Measurements from ENCODE around the gene RAB44. TPM values are rescaled to one million over a fixed set of nuclear protein-coding genes. Genes with fewer than 3 reads are reported as not detected.
"Not testable (repeated sequence)": the region's sequence is repeated elsewhere in the genome, so short reads cannot be mapped to it uniquely, and the experiment has no call there.

The RAB44 gene
- polyA plus RNA-seq, 2 of the 4 experiments (the other 2 are of a cell fraction) = 0.04 to 0.09 TPM

GRCh38 chr6:36703982-36704381, 6.4 kb downstream of the RAB44 start:
- no peak for ATAC-seq
- DNase-seq (ENCODE audit: low read depth in 1 of 2, low spot score in 1 of 2) = no peak
- FAIRE-seq = no peak
- Histone ChIP-seq H3K4me2 (no peak overlapping the region), H3K4me1 (peaks cover 5% of the 10 kb centered on the region; the same call in 1 of the 3 replicates), H3K9me3 (no peaks in the 10 kb centered on the region), H3K4me3 (no peak overlapping the region), H3K27ac (no peak overlapping the region)
- ChIA-PET CTCF (interaction anchor here (1.4 to 2.5 kb wide), 2 partner anchors 20 to 23 kb away, joined by 4 to 8 read pairs; no protein-coding TSS in a partner anchor), POLR2A (no interaction called here)
- TF ChIP-seq CHD4 (IDR thresholded peaks at IDR 0.05; ENCODE audit: borderline replicate concordance) = no peak
- no peak for TF ChIP-seq MYC (IDR thresholded peaks at IDR 0.05; ENCODE audit: borderline replicate concordance, low read length)
- no peak for TF ChIP-seq PBX3 (IDR thresholded peaks at IDR 0.05)
- TF ChIP-seq, protein P1, sequence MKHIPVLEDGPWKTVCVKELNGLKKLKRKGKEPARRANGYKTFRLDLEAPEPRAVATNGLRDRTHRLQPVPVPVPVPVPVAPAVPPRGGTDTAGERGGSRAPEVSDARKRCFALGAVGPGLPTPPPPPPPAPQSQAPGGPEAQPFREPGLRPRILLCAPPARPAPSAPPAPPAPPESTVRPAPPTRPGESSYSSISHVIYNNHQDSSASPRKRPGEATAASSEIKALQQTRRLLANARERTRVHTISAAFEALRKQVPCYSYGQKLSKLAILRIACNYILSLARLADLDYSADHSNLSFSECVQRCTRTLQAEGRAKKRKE (CRISPR knock-in tag; IDR thresholded peaks at IDR 0.05; ENCODE audit: low read depth) = no peak
- TF ChIP-seq EHF (CRISPR knock-in tag; IDR thresholded peaks at IDR 0.05) = no peak
- TF ChIP-seq, protein P2, sequence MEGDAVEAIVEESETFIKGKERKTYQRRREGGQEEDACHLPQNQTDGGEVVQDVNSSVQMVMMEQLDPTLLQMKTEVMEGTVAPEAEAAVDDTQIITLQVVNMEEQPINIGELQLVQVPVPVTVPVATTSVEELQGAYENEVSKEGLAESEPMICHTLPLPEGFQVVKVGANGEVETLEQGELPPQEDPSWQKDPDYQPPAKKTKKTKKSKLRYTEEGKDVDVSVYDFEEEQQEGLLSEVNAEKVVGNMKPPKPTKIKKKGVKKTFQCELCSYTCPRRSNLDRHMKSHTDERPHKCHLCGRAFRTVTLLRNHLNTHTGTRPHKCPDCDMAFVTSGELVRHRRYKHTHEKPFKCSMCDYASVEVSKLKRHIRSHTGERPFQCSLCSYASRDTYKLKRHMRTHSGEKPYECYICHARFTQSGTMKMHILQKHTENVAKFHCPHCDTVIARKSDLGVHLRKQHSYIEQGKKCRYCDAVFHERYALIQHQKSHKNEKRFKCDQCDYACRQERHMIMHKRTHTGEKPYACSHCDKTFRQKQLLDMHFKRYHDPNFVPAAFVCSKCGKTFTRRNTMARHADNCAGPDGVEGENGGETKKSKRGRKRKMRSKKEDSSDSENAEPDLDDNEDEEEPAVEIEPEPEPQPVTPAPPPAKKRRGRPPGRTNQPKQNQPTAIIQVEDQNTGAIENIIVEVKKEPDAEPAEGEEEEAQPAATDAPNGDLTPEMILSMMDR (IDR thresholded peaks at IDR 0.05) = no peak
- TF ChIP-seq ZNF302 (CRISPR knock-in tag; IDR thresholded peaks at IDR 0.05) = no peak
- TF ChIP-seq, protein P3, sequence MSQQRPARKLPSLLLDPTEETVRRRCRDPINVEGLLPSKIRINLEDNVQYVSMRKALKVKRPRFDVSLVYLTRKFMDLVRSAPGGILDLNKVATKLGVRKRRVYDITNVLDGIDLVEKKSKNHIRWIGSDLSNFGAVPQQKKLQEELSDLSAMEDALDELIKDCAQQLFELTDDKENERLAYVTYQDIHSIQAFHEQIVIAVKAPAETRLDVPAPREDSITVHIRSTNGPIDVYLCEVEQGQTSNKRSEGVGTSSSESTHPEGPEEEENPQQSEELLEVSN (IDR thresholded peaks at IDR 0.05; ENCODE audit: borderline replicate concordance, low read depth) = no peak
- TF ChIP-seq SREBF2 (IDR thresholded peaks at IDR 0.05) = no peak
- no peak for TF ChIP-seq BHLHE40 (IDR thresholded peaks at IDR 0.05; ENCODE audit: low read depth, low read length)
- TF ChIP-seq JUN (IDR thresholded peaks at IDR 0.05) = no peak
- no peak for TF ChIP-seq CBX8 (IDR thresholded peaks at IDR 0.05)
- no peak for TF ChIP-seq POLR2AphosphoS2 (conservative IDR thresholded peaks at IDR 0.05; ENCODE audit: low read length)
- WGBS (ENCODE audit: missing lambda C conversion rate) = 87% methylated on average over 16 of the region's 18 CpGs

DNA sequence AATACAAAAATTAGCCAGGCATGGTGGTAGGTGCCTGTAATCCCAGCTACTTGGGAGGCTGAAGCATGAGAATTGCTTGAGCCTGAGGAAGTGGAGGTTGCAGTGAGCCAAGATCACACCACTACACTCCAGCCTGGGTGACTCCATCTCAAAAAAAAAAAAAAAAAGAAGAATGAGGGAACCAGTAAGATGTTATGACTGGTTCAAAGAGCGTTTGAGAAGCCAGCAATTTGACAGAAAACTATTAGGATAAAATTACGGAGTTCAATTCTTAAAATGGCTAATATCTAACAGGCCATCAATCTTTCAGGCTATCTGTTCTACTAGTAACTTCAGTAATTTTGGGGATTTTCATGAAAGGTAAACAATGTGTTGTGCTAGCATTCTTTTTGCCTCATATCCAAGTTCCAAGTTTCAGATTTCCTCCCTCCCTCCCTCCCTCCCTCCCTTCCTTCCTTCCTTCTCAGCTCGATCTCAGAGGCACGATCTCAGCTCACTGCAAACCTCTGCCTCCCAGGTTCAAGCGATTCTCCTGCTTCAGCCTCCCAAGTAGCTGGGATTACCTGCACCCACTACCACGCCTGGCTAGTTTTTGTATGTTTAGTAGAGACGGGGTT, 7.4 kb downstream of the RAB44 start:
- FAIRE-seq; H3K4me3 ChIP-seq; H3K4me1 ChIP-seq; H3K9me3 ChIP-seq; DNase-seq (ENCODE audit: low read depth in 1 of 2, low spot score in 1 of 2); H3K4me2 ChIP-seq; H3K27ac ChIP-seq; ATAC-seq: not testable (repeated sequence)
- POLR2A ChIA-PET = interaction anchor here (1.1 kb wide), 1 partner anchor 17 kb away, joined by 5 read pairs; no protein-coding TSS in a partner anchor
- WGBS (ENCODE audit: missing lambda C conversion rate) = 69% methylated on average over 5 of the region's 7 CpGs
- CTCF ChIA-PET = interaction anchor here (0.7 to 2.5 kb wide), 4 partner anchors 24 to 107 kb away, joined by 3 to 11 read pairs (median 6); no protein-coding TSS in a partner anchor

GRCh38 chr6:36706339-36706738, 8.7 kb downstream of the RAB44 start:
- Histone ChIP-seq H3K27ac (no peak overlapping the region), H3K4me3 (no peak overlapping the region), H3K4me1 (peaks cover 4% of the 10 kb centered on the region; the same call in 1 of the 3 replicates), H3K9me3 (no peaks in the 10 kb centered on the region), H3K4me2 (no peak overlapping the region)
- CTCF ChIA-PET = interaction anchor here (0.7 to 2.4 kb wide), 7 partner anchors 10 to 643 kb away, joined by 3 to 11 read pairs (median 3); no protein-coding TSS in a partner anchor
- ATAC-seq (no peak), DNase-seq (ENCODE audit: low read depth in 1 of 2, low spot score in 1 of 2) (no peak), FAIRE-seq (no peak)
- TF ChIP-seq PHF8 (IDR thresholded peaks at IDR 0.05; ENCODE audit: borderline replicate concordance, low read depth) = no peak
- no peak for TF ChIP-seq POLR2AphosphoS2 (conservative IDR thresholded peaks at IDR 0.05; ENCODE audit: low read length)
- TF ChIP-seq FOSB (CRISPR knock-in tag; IDR thresholded peaks at IDR 0.05) = no peak
- no peak for TF ChIP-seq MAZ (IDR thresholded peaks at IDR 0.05; ENCODE audit: borderline replicate concordance, low read depth, low read length)
- TF ChIP-seq ESRRA (IDR thresholded peaks at IDR 0.05; ENCODE audit: borderline replicate concordance, low read length) = no peak
- TF ChIP-seq, protein P4, sequence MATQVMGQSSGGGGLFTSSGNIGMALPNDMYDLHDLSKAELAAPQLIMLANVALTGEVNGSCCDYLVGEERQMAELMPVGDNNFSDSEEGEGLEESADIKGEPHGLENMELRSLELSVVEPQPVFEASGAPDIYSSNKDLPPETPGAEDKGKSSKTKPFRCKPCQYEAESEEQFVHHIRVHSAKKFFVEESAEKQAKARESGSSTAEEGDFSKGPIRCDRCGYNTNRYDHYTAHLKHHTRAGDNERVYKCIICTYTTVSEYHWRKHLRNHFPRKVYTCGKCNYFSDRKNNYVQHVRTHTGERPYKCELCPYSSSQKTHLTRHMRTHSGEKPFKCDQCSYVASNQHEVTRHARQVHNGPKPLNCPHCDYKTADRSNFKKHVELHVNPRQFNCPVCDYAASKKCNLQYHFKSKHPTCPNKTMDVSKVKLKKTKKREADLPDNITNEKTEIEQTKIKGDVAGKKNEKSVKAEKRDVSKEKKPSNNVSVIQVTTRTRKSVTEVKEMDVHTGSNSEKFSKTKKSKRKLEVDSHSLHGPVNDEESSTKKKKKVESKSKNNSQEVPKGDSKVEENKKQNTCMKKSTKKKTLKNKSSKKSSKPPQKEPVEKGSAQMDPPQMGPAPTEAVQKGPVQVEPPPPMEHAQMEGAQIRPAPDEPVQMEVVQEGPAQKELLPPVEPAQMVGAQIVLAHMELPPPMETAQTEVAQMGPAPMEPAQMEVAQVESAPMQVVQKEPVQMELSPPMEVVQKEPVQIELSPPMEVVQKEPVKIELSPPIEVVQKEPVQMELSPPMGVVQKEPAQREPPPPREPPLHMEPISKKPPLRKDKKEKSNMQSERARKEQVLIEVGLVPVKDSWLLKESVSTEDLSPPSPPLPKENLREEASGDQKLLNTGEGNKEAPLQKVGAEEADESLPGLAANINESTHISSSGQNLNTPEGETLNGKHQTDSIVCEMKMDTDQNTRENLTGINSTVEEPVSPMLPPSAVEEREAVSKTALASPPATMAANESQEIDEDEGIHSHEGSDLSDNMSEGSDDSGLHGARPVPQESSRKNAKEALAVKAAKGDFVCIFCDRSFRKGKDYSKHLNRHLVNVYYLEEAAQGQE (IDR thresholded peaks at IDR 0.05) = no peak
- TF ChIP-seq, protein P5, sequence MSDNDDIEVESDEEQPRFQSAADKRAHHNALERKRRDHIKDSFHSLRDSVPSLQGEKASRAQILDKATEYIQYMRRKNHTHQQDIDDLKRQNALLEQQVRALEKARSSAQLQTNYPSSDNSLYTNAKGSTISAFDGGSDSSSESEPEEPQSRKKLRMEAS (IDR thresholded peaks at IDR 0.05) = no peak
- TF ChIP-seq MYC (IDR thresholded peaks at IDR 0.05; ENCODE audit: borderline replicate concordance, low read length) = no peak
- TF ChIP-seq BHLHE40 (IDR thresholded peaks at IDR 0.05; ENCODE audit: low read depth, low read length) = no peak
- TF ChIP-seq KDM5A (IDR thresholded peaks at IDR 0.05) = no peak
- WGBS (ENCODE audit: missing lambda C conversion rate) = 50% methylated on average over 1 of the region's 1 CpG
- POLR2A ChIA-PET = no interaction called here
